GM12865 (cell line): ENCODE data around the gene ZNF48.

Experiments
- DNase-seq: peaks from one replicate; pipeline ENCODE4 v3.0.0; 2010; ENCODE audit warnings: low read depth
- H3K4me3 ChIP-seq: 2 replicates; pipeline ENCODE4 v1.5.1; 2011; ENCODE audit warnings: mild to moderate bottlenecking, low read depth, low read length, control low read depth
- TF ChIP-seq, protein P1 (sequence below): IDR thresholded peaks from 2 replicates; pipeline ENCODE4 v1.5.1; 2011; ENCODE audit warnings: low read length, control low read depth, low read depth, inconsistent platforms; ENCODE audit not compliant: insufficient read depth; ENCODE audit errors: missing control alignments

ZNF48 gene

DNA sequence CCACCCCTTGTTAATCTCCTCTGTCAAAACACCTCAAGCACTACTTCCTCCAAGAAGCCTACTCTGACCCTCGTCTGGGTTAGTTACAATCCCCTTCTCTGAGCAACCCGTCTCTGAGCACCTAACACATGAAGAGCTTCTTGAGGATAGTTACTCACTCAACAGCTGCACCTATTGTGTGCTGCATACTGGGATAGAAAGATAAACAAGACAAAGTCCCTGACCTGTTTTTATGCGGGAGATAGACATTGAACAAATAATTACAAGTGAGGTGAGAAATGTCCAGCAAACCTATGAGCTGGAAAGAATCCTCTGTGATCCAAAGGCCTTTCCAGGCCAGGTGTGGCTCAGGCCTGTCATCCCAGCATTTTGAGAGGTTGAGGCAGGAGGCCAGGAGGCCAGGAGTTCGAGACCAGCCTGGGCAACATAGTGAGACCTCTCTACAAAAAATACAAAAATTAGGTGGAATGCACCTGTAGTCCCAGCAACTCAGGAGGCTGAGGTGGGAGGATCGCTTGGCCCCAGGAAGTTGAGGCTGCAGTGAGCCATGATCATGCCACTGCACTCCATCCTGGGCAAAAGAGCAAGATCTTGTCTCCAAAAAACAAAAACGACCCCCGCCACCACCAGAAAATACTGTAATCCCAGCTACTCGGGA is 6.7 kb downstream of the ZNF48 start:
- no peak overlapping the region for H3K4me3 ChIP-seq
- DNase-seq, result no peak
- TF ChIP-seq, protein P1, sequence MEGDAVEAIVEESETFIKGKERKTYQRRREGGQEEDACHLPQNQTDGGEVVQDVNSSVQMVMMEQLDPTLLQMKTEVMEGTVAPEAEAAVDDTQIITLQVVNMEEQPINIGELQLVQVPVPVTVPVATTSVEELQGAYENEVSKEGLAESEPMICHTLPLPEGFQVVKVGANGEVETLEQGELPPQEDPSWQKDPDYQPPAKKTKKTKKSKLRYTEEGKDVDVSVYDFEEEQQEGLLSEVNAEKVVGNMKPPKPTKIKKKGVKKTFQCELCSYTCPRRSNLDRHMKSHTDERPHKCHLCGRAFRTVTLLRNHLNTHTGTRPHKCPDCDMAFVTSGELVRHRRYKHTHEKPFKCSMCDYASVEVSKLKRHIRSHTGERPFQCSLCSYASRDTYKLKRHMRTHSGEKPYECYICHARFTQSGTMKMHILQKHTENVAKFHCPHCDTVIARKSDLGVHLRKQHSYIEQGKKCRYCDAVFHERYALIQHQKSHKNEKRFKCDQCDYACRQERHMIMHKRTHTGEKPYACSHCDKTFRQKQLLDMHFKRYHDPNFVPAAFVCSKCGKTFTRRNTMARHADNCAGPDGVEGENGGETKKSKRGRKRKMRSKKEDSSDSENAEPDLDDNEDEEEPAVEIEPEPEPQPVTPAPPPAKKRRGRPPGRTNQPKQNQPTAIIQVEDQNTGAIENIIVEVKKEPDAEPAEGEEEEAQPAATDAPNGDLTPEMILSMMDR, result no peak

DNA sequence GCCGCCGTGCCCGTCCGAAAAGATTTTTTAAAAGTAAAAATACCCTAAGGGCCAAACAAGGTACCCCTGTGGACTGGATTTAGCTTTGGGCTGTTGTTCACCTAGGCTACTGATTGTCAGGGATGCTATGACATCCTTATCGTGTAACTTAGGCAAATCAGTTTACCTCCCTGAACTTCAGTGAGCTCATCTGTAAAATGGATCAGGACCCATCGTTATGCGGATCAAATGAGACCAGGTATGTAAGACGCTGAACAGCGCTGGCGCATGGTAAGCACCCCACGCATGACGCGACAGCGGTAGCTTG is 11.5 kb downstream of the ZNF48 start:
- TF ChIP-seq, protein P1, result no peak
- peak overlapping the region; percentile 83 for H3K4me3 ChIP-seq
- DNase-seq, result no peak

DNA sequence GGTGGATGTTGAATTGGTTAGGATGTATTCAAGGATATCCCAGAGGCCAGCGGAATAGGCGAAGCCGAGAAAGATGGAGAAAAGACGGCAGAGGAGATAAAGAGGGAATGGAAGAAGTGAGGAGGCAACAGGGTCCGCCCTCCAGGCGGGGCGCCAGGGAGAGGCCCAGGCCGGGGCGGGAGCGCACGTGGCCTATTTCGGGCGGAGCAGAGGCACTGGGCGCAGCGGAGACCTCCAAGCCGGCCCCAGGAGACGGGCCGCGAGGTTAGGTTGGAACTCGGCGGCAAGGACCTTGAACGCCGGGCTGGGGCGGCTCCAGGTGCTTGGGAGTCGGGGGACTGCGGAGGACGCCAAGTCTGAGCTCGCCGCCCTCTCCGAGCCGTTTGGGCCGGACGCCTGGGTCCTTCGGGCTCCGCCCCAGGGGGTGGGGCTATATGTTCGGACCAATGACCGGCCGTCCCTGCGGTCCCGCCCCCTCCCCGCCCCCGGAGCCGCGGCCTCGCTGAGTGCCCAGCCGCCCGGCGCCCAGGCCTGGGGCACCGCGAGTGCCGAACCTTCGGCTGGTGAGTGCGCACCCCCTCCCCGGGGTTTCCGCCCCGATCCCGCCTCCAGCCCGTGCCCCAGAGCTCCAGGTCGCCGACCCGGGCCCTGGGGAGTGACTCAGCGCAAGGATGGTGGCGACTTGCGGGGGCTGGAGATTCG is 12.0 kb downstream of the ZNF48 start, which contains the start of gene ZNF771:
Gene ZNF771 (plus strand): TSS at position 505 of the 702 bp plus-strand sequence. CDS start 448 bp downstream, outside the sequence.
- TF ChIP-seq, protein P1, result peak; percentile 10
- DNase-seq, result peak; percentile 91
- H3K4me3 ChIP-seq, result peak within 1 kb of the TSS; percentile 83

DNA sequence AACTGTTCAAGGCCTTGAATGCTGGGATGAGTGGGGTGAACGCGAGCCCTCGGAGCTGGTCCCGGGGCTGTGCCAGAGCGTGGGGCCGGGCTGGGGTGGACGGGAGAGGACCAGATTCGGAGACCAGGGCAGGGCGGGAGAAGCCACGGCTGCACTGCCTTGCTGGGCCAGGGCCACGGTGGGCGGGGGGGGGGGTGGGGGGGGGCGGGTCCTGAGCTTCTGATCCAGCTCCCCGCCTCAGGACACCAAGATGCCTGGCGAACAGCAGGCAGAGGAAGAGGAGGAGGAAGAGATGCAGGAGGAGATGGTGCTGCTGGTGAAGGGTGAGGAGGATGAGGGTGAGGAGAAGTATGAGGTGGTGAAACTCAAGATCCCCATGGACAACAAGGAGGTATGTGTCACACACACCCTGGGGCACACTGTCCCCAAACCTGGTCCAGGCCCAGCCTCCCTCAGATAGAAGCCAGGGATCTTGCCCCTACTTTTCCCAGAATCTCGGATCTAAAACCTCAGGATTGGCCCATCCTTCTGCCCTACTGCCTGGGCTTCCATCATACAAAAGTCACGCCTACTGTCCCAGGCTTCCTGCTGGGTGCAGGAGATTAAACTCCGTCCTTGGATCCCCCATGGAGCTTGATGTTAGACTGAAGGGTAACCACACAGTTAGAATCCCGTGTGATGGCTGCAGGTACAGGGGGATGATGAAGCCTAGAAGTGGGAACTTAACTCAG is 12.7 kb downstream of the ZNF48 start:
- TF ChIP-seq, protein P1, result no peak
- DNase-seq, result no peak
- peak overlapping the region; percentile 83 for H3K4me3 ChIP-seq

DNA sequence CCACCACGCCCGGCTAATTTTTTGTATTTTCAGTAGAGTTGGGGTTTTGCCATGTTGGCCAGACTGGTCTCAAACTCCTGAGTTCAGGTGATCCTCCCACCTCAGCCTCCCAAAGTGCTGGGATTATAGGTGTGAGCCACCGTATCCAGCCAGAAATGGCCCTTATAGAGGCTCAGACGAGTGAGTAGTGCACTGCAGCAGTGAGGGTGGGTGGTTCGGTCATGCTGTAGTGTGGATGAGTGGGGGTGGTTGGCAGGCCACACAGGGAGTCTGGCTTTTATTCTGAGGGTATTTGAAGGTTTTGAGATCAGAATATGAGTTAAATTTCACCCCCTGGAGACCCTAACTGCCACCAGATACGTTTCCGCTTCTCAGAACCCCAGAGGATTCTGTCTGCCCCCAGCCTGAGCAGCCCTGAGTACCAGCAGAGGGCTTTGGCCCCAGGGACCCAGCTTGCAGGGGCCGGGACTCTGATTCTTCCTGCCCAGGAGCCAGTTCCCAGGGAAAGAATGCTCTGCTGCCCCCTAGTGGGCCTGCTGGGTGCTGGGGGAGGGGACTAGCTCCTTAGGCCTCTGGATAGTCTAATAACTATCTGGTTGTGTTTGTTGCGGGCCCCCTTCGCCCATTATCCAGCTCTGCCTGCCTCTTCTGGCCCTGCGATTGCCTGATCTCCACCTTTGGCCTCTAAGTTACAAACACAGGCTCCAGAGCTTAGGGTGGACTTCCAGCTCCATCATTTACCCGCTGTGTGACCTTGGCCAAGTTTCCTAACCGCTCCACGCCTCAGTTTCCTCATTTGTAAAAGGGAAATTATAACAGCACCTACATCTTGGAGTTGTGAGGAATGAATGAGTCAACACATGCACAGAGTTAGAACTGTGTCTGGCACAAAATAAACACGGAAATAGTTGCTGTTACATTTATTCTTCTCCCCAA is 14.2 kb downstream of the ZNF48 start:
- no peak overlapping the region for H3K4me3 ChIP-seq

More for the DNA sequence above, 14.2 kb downstream of the ZNF48 start:
- DNase-seq, result peak; percentile 91
- TF ChIP-seq, protein P1, result peak; percentile 96
